ENCODE data around the gene RAB17.

Gene RAB17

DNA sequence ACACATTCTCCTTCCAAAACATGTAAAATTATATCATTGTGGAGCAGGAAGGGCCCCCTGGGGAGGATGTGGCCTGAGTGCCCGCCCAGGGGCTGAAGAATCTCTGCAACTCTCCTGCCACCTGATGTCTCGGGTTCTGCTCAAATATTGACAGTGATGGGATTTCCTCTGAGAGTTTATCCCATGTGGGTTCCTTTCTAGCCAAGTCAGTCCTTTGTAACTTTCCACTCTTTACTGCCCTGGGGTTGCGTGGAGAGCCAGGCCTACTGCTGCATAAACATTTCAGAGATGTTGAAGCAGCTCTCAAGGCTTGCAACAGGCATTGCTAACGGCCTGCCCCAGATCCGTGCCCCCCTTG lies 4.0 kb upstream of the RAB17 start:
- TF ChIP-seq OSR1 (CRISPR knock-in tag; IDR thresholded peaks at IDR 0.05) = no peak
- TF ChIP-seq ZC3H10 (CRISPR knock-in tag; IDR thresholded peaks at IDR 0.05) = no peak
- TF ChIP-seq SNAI2 (CRISPR knock-in tag; IDR thresholded peaks at IDR 0.05) = no peak
- TF ChIP-seq ZFP30 (CRISPR knock-in tag; IDR thresholded peaks at IDR 0.05) = no peak
- TF ChIP-seq CREB5 (CRISPR knock-in tag; IDR thresholded peaks at IDR 0.05; ENCODE audit: low read depth) = no peak
- TF ChIP-seq RARB (CRISPR knock-in tag; IDR thresholded peaks at IDR 0.05) = no peak
- TF ChIP-seq TCF4 (CRISPR knock-in tag; IDR thresholded peaks at IDR 0.05; ENCODE audit: borderline replicate concordance) = no peak
- TF ChIP-seq GLIS3 (CRISPR knock-in tag; IDR thresholded peaks at IDR 0.05) = no peak
- no peak for TF ChIP-seq ISL1 (CRISPR knock-in tag; IDR thresholded peaks at IDR 0.05)
- no peak for TF ChIP-seq ESRRG (CRISPR knock-in tag; IDR thresholded peaks at IDR 0.05)
- ATAC-seq = no peak

- TF ChIP-seq, protein P1, sequence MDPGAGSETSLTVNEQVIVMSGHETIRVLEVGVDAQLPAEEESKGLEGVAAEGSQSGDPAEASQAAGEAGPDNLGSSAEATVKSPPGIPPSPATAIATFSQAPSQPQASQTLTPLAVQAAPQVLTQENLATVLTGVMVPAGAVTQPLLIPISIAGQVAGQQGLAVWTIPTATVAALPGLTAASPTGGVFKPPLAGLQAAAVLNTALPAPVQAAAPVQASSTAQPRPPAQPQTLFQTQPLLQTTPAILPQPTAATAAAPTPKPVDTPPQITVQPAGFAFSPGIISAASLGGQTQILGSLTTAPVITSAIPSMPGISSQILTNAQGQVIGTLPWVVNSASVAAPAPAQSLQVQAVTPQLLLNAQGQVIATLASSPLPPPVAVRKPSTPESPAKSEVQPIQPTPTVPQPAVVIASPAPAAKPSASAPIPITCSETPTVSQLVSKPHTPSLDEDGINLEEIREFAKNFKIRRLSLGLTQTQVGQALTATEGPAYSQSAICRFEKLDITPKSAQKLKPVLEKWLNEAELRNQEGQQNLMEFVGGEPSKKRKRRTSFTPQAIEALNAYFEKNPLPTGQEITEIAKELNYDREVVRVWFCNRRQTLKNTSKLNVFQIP (CRISPR knock-in tag; IDR thresholded peaks at IDR 0.05; ENCODE audit: borderline replicate concordance, low read depth) = no peak
- TF ChIP-seq ZNF565 (CRISPR knock-in tag; conservative IDR thresholded peaks at IDR 0.05; ENCODE audit: low read depth) (no peak), TCF4 (CRISPR knock-in tag; IDR thresholded peaks at IDR 0.05; ENCODE audit: borderline replicate concordance) (no peak), ZFP30 (CRISPR knock-in tag; IDR thresholded peaks at IDR 0.05) (no peak), RARB (CRISPR knock-in tag; IDR thresholded peaks at IDR 0.05) (no peak)
- ATAC-seq = no peak
Measured at GRCh38 chr2:237593596-237594320, 3.2 kb upstream of the RAB17 start.

- ATAC-seq = no peak
Measured at GRCh38 chr2:237593036-237593435, 2.5 kb upstream of the RAB17 start.

More at GRCh38 chr2:237593036-237593435, 2.5 kb upstream of the RAB17 start:
- TF ChIP-seq ESRRG (CRISPR knock-in tag; IDR thresholded peaks at IDR 0.05) = no peak
- TF ChIP-seq, protein P1 (CRISPR knock-in tag; IDR thresholded peaks at IDR 0.05; ENCODE audit: borderline replicate concordance, low read depth) = no peak
- TF ChIP-seq ZFP30 (CRISPR knock-in tag; IDR thresholded peaks at IDR 0.05) = no peak
- TF ChIP-seq CSRNP3 (CRISPR knock-in tag; IDR thresholded peaks at IDR 0.05) = no peak
- TF ChIP-seq BACH2 (CRISPR knock-in tag; IDR thresholded peaks at IDR 0.05; ENCODE audit: borderline replicate concordance) = no peak
- TF ChIP-seq PATZ1 (CRISPR knock-in tag; IDR thresholded peaks at IDR 0.05; ENCODE audit: borderline replicate concordance) = no peak
- TF ChIP-seq SNAI2 (CRISPR knock-in tag; IDR thresholded peaks at IDR 0.05) = no peak
- TF ChIP-seq CSDC2 (CRISPR knock-in tag; IDR thresholded peaks at IDR 0.05) = no peak
- no peak for TF ChIP-seq ZNF565 (CRISPR knock-in tag; conservative IDR thresholded peaks at IDR 0.05; ENCODE audit: low read depth)
- no peak for TF ChIP-seq TOX (CRISPR knock-in tag; IDR thresholded peaks at IDR 0.05; ENCODE audit: borderline replicate concordance)
- TF ChIP-seq CREB5 (CRISPR knock-in tag; IDR thresholded peaks at IDR 0.05; ENCODE audit: low read depth) = no peak
- no peak for TF ChIP-seq ISL1 (CRISPR knock-in tag; IDR thresholded peaks at IDR 0.05)
- no peak for TF ChIP-seq ZFP3 (CRISPR knock-in tag; IDR thresholded peaks at IDR 0.05)
- no peak for TF ChIP-seq ZNF8 (CRISPR knock-in tag; IDR thresholded peaks at IDR 0.05)

Measured in SK-N-SH treated with all-trans-retinoic acid at 6 μM for 48 hours (cell line).